Right hindlimb (tissue), 1 donor: ENCODE data around the gene NCK1.

Experiments used
- DNase-seq: peaks from one replicate; pipeline ENCODE4 v3.0.0-alpha.2; 2018

NCK1 gene

DNA sequence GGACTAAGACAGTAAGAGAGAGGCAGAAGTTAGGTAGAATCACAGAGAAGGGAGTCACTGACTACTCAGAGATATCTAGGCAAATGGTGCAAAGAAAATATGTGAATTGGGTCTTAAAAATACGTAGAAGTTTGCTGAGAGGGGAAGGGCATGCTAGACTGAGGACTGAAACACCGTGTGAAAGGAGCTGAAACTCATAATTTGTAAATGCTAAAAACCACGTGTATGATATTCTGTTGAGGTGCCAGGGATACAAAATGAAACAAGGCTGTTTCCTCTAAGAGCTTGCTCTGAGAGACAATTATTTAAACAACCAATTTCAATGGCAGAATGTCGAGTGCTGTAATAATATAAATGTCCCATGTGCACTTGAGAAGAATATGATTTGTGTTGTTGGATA is 47.2 kb downstream of the NCK1 start:
- no peak for DNase-seq

GRCh38 chr3:136910697-136911096 is 48.7 kb downstream of the NCK1 start:
- DNase-seq, result no peak

- no peak for DNase-seq
These were observed 51.2 kb downstream of the NCK1 start for GRCh38 chr3:136913168-136913567.

DNA sequence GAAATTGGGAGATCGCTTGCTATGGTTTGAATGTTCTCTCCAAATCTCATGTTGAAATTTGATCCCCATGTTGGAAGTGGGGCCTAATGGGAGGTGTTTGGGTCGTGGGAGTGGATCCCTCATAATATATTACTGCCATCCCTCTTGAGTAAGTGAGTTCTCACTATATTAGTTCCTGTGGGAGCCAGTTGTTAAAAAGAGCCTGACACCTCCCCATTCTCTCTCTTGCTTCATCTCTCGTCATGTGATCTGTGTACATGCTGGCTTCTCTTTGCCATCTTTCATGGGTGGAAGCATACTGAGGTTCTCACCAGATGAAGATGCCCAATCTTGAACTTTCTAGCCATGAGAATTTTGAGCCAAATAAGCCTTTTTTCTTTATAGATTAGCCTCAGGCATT is 52.7 kb downstream of the NCK1 start:
- no peak for DNase-seq

GRCh38 chr3:136916223-136916622 is 54.2 kb downstream of the NCK1 start:
- DNase-seq, result no peak

GRCh38 chr3:136919799-136920580 is 58.0 kb downstream of the NCK1 start:
- DNase-seq, result no peak

DNA sequence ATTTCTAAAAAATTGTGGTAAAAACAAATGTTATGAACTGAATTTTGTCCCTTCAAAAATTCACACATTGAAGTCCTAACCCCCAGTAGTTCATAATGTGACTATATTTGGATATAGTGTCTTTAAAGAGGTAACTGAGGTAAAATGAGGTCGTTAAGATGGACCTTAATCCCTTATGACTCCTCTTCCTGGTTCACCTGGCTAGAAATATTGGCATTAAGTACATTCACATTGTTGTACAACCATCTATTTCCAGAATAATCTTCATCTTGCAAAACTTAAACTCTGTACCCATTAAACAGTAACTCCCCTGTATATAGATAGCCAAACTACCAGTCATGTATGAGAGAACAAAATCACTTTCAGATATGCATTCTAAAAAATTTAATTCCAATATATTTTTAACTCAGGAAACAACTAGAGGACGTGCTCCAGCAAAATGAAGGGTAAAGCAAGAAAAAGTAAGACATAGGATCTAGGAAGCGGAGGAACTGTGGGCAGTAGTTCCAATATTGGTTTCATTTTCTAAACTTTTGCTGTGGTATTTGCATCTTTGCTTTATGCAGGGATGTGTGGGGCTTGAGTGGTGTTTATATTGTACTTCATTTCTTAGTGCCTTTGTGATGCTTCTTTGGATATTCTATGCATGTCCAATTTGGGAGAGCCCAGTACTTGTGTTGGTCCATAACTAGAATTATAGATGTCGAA is 59.0 kb downstream of the NCK1 start:
- DNase-seq, result no peak

DNA sequence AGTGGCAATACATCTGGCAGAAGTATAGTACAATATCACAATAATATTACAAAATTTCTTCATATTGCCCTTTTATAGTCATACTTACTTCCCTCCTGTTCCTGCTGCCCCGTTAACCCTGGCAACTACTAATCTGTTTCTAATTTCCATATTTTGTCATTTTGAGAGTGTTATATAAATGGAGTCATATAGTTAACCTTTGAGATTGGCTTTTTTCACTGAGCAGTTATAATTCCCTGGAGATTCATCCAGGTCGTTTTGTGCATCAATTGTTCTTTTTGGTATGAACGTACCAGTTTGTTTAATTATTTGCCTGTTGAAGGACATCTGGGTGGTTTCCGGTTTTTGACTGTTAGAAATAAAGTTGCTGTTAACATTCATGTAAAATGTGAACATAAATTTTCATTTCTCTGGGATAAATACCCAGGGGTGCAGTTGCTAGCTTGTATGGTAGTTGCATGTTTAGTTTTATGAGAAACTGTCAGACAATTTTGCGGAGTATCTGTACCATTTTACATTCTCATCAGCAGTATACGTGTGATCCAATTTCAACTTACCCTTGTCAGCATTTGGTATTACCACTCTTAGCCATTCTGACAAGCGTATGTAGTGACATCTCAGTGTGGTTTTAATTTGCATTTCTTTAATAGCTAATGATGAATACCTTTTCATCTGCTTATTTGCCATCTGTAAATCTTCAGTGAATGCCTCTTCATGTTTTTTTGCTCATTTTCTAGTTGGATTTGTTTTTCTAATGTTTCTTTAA is 63.6 kb downstream of the NCK1 start:
- no peak for DNase-seq

GRCh38 chr3:136928240-136928639 is 66.2 kb downstream of the NCK1 start:
- no peak for DNase-seq

- DNase-seq, result peak; percentile 58
These were observed 68.1 kb downstream of the NCK1 start for GRCh38 chr3:136929977-136930670.

DNA sequence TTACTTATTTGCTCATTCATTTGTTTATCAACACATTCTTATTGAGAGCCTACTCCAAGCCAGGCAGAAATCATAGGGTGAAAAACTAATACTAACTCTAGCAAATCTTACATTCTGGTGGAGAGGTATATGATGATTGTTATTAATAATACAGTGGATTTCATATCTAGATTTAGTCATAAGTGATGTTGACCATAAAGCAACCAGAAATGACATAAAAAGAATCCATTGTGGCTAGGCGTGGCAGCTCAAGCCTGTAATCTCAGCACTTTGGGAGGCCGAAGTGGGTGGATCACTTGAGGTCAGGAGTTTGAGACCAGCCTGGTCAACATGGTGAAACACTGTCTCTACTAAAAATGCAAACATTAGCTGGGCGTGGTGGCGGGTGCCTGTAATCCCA is 69.6 kb downstream of the NCK1 start:
- DNase-seq, result no peak

GRCh38 chr3:136932523-136932922 is 70.5 kb downstream of the NCK1 start:
- DNase-seq, result no peak

DNA sequence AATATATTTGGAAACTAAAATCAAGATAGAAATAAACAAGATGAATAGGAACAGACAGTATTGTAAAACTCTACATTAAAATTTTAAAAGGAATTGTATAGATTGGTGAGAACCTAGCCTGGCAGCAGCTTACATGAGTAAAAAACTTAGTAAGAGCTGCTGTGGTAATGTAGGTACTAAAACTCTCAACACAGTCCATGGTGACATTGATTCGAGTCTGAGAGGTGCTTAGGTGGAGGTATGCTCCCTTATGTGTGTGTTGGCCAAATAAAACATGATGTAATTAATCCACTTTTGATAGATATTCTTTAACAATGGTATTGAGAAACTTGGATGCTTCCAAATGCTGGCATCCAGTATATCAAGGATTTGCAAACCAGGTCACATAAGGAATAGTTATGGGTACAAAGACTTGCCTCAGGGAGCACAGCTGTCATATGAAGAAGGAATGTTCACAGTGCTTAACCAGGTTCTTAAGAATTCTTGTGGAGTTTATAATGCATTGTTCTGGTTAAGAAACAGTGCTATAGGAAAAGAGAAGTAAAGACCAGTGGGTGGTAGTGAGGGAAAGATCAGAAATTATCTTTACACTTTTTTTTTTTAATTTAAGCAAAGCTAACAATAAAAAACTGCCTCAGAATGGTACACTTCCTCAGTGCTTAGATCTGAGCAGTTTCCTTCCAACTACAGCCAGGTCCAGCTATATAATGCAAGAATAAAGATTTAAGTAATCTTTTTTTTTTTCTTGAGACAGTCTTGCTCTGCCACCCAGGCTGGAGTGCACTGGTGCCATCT is 71.2 kb downstream of the NCK1 start:
- no peak for DNase-seq

DNA sequence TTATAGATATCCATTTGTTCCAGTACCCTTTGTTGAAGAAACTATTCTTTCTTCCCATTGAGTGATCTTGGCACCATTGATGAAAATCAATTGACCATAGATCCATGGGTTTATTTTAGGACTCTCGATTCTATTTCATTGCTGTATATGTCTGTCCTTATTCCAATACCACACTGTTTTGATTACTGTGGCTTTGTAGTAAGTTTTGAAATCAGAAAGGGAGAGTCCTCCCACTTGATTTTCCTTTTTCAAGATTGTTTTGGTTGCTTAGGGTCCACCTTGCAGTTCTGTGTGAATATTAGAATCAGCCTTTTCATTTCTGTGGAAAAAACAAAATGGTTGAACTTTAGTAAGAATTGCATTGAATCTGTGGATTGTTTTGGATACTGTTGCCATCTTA is 75.2 kb downstream of the NCK1 start:
- no peak for DNase-seq

DNA sequence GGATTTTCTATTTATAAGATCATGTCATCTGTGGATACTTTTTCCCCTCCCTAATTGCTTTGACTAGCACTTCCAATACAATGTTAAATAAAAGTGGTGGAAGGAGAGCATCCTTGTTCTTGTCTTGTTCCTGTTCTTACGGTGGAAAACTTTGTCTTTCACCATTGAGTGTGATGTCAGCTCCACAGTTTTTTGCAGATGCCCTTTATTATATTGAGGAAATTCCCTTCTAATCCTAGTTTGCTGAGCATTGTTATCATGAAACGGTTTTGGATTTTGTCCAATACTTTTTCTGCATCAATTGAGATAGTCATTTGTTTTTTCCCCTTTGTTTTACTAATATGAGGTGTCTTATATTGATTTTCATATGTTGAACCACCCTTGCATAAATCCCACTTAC is 75.8 kb downstream of the NCK1 start:
- DNase-seq, result no peak

GRCh38 chr3:136938334-136938733 is 76.3 kb downstream of the NCK1 start:
- DNase-seq, result no peak

DNA sequence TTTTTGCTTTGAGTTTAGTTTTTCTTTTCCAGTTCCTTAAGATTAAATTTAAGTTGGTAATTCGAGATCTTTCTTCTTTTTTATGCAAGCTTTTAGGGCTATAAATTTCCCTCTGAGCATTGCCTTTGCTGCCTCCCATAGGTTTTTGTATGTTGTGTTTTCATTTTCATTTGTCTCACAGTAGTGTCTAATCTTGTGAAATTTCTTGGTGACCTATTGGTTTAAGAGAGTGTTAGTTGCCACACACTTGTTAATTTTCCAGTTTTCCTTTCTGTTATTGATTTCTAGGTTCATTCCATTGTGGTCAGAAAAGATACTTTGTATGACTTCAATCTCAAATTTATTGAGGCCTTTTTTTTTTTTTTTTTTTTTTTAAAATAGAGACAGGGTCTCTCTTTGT is 77.5 kb downstream of the NCK1 start:
- DNase-seq, result no peak

DNA sequence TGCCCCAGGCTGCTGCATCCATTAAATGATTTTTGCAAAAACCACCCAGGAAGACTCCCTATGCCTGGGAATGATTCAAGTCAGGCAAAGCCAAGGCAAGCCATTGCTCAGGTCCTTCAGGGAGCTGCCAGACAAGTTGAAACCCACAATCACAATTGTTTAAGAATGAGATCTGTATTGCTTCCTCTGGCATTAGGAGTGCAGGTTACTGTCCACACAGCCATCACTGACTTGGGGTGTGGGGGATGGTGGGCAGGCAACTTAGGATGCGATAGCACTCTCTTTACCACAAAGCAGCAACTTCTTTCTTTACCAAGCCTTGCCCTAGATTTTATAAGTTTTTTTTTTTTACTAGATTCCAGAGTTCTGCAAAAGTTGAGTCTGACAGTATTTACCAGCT is 80.8 kb downstream of the NCK1 start:
- DNase-seq, result no peak

- DNase-seq, result no peak
These were observed 81.4 kb downstream of the NCK1 start for GRCh38 chr3:136943436-136943835.

- DNase-seq, result no peak
These were observed 85.0 kb downstream of the NCK1 start for GRCh38 chr3:136946978-136947377.

- DNase-seq, result no peak
These were observed 85.5 kb downstream of the NCK1 start for GRCh38 chr3:136947477-136947876.

GRCh38 chr3:136949146-136949545 is 87.1 kb downstream of the NCK1 start:
- DNase-seq, result no peak
